ENCODE measurements around the gene ART1.
"Not testable (repeated sequence)": the region's sequence is repeated elsewhere in the genome, so short reads cannot be mapped to it uniquely, and the experiment has no call there.

Gene ART1, protein sequence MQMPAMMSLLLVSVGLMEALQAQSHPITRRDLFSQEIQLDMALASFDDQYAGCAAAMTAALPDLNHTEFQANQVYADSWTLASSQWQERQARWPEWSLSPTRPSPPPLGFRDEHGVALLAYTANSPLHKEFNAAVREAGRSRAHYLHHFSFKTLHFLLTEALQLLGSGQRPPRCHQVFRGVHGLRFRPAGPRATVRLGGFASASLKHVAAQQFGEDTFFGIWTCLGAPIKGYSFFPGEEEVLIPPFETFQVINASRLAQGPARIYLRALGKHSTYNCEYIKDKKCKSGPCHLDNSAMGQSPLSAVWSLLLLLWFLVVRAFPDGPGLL

DNA sequence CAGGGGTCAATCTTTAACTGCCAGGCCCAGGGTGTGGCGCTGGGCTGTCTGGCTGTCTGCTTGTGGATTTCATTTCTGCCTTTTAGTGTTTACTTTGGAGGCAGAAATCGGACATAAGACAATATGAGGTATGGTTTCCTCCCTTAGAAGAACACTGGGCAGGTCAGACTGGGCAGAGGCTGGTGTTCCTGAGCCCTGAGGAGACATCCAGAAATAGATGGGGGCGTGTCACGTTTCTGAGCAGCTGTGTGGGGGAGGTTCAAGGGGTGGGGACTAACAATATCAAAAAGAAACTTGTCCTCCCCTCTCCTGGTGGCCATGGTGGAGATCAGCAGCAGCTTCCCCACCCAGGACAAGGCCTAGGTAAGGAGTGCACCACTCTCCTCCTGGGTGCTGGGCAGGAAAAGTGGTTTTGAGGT, at the start of gene ART1:
Gene ART1 (plus strand): TSS at position 312 of the 419 bp plus-strand sequence. CDS start 14,086 bp downstream, outside the sequence.
- DNase-seq = no peak

GRCh38 chr11:3597743-3598142, 47.2 kb upstream of the ART1 start:
- not testable (repeated sequence) for DNase-seq

DNA sequence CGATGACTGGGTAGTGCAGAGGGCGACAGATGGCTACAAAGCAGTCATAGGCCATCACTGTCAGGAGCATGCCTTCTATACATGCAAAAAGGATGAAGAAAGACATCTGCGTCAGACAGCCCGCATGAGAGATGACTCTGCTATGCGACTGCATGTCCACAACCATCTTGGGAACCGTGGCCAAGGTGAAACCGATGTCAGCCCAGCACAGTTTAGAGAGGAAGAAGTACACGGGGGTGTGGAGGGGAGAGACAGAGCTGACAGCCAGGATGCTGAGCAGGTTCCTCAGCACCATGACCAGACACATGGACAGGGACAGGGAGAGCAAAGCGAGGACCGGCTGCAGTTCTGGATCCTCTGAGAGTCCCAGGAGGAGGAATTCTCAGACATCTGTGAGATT, 44.7 kb upstream of the ART1 start:
- not testable (repeated sequence) for DNase-seq

GRCh38 chr11:3604167-3604566, 40.8 kb upstream of the ART1 start:
- no peak for DNase-seq

DNA sequence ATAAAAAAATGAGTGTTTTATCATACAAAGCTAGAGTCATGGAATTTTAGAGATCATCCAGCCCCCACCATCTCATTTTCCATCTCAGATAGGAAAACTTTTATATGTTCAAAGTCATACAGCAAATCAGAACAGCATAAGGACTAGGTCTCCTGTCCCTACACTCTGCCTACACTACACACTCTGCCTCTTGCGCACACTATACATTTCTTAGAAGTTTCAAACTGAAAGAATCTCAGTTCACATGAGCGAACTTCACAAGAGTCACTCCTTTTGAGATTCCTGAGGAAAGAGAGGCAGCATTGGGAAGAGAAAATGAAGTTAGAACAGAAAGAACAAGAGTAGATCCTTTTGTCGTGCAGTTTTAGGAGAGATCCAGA, 39.7 kb upstream of the ART1 start:
- DNase-seq = no peak

DNA sequence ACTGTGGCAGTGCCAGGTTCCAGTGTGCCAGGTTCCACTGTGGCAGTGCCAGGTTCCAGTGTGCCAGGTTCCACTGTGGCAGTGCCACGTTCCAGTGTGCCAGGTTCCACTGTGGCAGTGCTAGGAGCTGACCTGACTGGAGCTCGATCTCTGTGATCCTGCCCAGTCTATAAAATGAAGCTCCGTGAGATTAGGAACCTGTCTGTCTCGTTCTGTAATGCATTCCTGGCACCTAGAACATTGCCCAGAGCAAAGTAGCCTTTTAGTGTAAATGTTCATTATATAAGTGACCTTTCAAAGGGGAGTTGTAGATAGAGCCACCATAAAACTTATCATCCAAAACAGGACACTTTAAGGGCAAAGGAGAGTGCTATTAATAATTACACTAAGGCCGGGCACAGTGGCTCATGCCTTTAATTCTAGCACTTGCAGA, 39.1 kb upstream of the ART1 start:
- DNase-seq = no peak

DNA sequence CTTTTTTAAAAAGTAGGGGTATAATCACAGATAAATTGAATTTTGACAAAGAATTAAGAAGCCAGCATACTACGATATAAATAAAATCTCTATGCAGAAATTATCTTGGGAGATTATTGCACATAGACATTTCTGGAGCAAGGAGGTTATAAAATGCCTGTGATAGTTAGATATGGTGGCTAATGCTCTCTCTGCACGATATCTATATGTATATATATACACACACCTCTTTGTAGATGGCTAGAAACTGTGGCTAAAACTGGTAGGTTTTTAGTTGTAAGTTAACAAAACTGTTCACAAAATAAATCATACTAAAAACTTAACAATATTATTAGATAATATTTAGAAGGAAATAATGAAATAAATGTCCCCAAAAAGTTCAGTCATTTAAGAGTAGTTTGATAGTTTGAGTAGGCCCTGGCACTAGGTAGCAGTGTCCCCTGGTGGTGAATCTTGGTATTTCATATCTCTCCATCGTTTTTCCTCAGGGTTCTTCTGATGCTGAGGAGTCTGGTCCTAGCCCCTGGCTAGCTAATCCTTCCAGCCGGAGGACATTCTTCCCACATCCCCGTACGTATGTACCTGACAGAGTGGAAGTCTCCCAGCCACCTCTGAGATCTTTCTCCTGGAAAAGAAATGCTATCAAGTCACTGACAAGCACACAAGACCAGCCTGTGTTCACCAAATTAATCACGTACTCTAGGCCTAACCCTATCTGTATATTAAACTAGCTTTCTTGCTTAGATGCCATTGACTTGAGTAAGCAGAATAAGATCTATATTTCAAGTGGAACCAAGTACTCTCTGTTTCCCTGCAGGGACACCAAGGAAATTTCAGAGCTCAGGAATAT, 35.3 kb upstream of the ART1 start:
- no peak for DNase-seq

GRCh38 chr11:3610846-3611245, 34.1 kb upstream of the ART1 start:
- DNase-seq = no peak

DNA sequence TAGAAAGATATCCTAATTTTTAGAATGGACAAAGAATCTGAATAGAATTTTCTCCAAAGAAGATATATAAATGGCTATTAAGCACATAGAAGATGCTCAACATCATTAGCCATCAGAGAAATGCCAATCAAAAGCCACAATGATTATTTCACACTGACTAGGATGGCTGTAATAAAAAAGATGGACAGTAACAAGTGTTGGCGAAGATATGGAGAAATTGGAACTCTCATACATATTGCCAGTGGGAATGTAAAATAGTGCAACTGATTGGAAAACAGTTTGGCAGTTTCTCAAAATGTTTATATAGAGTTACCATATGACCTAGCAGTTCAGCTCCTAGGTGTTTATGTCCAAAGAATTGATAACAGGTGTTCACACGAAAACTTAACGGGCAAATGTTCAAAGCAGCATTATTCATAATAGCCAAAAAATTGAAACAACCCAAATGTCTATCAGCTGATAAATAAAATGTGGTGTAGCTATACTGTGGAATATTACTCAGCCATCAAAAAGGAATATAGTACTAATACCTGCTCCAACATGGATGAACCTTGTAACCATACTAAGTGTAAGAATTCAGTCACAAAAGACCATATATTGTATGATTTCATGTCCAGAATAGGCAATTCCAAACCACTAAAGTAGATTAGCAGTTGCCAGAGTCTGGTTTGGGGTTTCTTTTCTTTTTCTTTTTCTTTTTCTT, 32.8 kb upstream of the ART1 start:
- no peak for DNase-seq

DNA sequence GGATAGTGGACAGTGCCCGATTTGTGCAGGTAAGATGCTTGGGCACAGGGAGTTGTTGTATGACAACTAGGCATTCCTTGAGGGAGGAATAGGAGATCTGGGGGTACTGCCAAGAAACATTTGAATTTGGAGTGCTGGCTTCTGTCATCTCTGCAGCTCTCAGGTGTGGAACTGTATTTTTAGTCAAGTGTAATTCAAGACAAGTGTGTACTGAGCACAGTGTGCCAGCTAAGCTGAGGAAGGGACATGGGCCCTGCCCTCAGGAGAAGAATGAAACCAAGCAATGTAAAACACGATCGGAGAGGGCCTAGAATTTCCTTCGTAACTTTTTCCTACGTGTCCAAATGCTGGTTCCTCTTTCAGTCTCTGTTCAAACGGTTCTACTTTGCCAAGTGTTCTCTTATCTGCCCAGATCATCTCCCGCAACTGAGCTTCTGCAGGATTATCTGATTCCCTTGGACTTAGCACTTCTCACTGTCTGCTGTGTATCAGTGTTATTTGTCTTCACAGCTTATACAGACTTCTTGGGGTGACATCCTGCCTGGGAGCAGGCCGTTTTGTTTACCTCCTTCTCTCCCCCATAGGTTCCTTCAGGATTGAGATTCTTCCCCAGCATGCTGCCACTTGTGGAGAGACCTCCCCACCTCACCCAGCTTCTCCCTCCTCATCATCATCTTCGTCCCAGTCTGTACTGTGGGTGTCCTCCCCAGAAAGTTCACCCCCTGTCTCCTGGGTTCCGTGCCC, 30.8 kb upstream of the ART1 start:
- DNase-seq = no peak

GRCh38 chr11:3614742-3615171, 30.2 kb upstream of the ART1 start:
- no peak for DNase-seq

- no peak for DNase-seq
Observed at GRCh38 chr11:3615998-3616397, 28.9 kb upstream of the ART1 start.

DNA sequence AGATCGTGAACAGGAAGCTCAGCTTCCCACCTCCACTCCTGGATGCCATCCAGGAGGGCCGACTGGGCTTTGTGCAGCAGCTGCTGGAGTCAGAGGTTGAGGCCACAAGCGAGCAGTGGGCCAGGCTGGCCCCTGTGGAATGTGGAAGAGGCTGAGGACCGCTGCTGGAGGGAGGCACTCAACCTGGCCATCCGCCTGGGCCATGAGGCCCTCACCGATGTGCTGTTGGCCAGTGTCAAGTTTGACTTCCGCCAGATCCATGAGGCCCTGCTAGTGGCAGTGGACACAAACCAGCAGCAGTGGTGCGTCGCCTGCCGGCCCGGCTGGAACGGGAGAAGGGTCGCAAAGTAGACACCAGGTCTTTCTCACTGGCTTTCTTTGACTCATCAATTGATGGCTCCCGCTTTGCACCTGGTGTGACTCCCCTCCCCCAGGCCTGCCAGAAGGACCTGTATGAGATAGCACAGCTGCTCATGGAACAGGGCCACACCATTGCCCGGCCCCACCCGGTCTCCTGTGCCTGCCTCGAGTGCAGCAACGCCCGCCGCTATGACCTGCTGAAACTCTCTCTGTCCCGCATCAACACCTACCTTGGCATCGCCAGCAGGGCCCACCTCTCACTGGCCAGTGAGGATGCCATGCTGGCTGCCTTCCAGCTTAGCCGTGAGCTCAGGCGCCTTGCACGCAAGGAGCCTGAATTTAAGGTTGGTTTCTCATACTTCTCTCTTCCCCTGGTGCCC, 28.0 kb upstream of the ART1 start:
- no peak for DNase-seq

DNA sequence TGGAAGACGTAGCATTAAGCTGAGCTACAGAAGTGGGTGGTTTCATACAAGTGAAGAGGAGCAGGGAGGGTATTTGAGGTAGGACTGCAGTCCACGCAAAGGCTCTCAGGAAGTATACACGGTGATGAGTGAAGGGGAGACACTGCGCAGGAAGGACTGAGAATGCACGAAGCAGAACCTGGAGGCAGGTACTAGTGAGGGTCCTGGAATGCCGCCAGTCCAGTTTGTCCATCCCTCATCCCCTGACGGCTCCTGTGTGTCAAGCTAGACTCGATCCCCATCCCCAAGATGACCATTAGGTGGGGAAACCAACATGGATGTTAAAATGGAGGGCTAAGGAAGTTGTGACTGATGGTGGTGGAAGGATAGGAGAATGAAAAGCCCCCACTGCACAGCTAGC, 26.9 kb upstream of the ART1 start:
- no peak for DNase-seq

DNA sequence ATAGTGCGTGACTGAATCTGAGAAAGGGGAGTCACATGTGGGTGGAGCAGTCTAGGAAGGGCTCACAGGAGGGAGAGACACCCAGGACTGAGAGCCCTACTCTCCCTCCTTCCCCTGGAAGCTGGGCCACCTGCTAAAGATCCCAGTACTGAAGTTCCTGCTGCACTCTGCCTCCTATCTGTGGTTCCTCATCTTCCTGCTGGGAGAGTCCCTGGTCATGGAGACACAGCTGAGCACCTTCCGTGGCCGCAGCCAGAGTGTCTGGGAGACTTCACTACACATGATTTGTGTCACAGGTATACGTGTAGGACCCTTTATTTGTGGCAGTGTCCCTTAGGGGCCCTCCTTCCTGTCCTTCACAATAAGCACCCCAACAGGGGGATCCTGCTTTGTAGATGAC, 22.4 kb upstream of the ART1 start:
- DNase-seq = no peak

DNA sequence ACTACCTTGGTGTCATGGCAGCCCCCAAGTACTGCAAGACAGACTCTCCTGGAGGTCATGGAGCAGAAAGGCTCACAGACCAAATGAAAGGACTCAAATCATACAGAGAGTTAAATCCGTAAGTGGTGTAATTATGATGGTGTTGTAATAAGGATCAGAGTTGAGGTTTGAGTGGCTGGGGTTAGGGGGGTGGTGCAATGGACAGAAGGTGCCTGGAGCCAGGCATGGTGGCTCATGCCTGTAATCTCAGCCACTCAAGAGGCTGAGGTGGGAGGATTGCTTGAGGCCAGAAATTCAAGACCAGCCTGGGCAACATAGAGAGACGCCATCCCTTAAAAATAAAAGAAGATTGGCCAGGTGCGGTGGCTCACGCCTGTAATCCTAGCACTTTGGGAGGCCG, 21.8 kb upstream of the ART1 start:
- no peak for DNase-seq

DNA sequence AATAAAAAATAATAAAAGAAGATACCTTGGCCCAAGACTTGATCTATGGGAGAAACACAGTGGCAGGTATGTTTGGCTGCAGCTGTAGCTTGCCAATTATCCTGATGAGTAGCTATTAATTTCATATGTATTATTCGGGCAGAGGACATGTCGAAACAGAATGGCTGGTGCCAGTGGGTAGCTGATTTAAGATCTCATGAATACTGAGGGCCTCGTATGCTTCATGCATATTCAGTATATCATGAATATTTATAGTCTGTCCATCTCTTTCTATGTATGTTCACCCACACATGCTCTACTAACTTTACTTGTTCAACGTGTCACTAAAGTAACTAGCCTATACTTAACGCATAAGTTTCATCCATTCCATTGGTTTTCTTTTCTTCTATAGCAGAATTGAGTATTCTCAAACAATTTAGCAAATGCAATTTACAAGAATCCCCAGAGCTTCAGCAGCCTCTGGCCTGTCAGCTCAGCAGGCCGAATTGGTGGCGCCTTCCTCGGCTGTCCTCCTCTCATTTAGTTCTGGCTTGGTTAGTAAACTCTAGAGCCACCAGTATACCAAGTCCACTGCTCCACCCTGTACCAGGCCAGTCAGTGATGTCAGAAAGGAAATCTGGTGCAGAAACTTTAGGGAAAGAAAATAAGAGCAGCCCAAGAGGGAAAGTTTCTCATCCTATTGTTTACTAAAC, 21.0 kb upstream of the ART1 start:
- DNase-seq = no peak

DNA sequence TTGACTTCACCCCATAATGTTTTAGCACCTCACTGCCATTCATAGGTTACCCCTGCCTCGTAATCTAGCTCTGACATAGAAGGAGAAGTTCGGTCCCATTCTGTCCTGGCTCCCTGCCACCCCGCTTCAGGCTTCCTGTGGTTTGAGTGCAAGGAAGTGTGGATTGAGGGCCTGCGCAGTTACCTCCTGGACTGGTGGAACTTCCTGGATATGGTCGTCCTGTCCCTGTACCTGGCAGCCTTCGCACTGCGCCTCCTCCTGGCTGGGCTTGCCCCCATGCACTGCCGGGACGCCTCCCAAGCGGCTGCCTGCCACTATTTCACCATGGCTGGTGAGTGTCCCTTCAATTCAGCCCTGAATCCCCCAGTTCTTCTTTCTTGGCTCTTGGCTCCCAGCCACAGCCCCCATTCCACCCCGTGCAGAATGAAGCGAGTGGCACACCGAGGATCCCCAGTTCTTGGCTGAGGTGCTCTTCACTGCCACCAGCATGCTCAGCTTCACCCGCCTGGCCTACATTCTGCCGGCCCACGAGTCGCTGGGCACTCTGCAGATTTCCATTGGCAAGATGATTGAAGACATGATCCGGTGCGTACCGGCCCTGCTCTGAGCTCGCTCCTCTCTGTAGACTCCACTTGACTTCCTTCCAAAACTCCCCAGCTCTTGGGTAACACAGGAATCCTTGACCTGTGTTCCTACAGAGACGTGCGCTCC, 18.5 kb upstream of the ART1 start:
- DNase-seq = no peak

- no peak for DNase-seq
Observed at GRCh38 chr11:3627291-3627690, 17.6 kb upstream of the ART1 start.

DNA sequence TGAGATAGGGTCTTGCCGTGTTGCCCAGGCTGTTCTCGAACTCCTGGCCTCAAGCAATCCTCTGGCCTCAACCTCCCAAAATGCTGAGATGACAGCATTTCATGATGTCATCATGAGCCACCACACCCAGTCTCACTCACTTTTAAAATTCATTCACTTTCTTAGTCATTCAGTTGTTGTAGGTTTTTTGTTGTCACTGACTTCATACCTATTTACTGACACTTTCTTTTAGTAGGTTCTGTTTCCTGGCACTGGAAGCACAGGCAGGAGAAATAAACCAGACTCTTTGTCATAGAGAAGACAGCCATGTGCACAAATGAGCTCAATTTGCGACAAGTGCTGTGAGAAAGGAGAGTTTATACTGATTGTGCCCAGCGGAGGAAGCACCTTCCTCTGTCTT, 13.6 kb upstream of the ART1 start:
- DNase-seq = no peak

All from cortex of kidney (tissue), 1 donor.